ENCODE results near the gene RPP25.
"Not testable (repeated sequence)": the region's sequence is repeated elsewhere in the genome, so short reads cannot be mapped to it uniquely, and the experiment has no call there.

RPP25 gene

GRCh38 chr15:74962219-74962618 lies 5.6 kb upstream of the RPP25 start:
- no peak for DNase-seq

- no peak for DNase-seq
Observed at GRCh38 chr15:74961616-74962015, 5.0 kb upstream of the RPP25 start.

GRCh38 chr15:74960995-74961588 lies 4.5 kb upstream of the RPP25 start:
- DNase-seq: no peak

- DNase-seq: no peak
Observed at GRCh38 chr15:74960286-74960685, 3.7 kb upstream of the RPP25 start.

- no peak for DNase-seq
Observed at GRCh38 chr15:74959586-74959939, 3.0 kb upstream of the RPP25 start.

- DNase-seq: no peak
Observed at GRCh38 chr15:74958908-74959585, 2.5 kb upstream of the RPP25 start.

DNA sequence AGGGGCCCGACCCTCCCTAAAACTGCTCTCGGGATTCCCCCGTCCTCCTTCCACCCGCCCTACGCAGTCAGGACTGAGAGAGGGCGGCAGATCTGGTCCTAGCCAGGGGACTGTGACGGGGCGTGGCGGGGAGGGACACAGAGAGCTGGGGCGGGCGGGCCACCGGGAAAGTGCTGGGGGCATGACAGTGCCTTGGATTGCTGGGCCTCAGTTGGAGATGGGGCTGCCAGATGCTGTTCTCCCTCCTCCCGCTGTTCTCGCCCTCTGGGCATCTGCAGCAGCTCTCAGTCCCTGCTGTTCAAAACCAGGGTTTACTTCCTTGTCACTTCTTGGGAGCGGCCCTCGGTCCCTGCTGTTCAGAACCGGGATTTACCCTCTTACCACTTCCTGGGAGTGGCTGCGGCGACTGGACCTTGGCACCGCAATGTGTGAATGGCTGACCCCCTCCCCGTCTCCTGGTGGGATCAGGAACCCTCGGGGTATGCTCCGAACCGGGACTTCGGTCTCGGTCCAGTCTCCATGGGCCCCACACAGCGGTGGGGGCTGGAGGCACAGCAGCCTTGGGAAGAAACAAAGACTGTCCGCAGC lies 1.8 kb upstream of the RPP25 start:
- no peak for DNase-seq

DNA sequence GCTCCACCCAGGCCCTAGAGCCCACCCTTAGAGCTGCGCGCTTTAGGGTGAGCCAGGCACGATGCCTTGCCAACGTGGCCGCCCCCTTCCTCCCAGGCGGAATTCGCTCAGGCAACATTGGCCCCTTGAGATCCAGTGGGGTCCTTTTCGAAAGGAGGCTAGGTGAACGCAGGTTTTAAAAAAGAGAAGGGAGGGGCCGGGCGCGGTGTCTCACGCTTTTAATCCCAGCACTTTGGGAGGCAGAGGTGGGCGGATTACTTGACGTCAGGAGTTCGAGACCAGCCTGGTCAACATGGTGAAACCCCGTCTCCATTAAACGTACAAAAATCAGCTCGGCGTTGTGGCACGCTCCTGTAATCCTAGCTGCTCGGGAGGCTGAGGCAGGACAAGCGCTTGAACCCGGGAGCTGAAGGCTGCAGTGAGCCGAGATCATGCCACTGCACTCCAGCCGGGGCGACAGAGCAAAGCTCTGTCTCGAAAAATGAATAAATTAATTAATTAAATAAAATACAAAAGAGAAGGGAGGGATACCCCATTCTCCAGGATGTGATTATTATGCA lies 984 bp upstream of the RPP25 start:
- no peak for DNase-seq

DNA sequence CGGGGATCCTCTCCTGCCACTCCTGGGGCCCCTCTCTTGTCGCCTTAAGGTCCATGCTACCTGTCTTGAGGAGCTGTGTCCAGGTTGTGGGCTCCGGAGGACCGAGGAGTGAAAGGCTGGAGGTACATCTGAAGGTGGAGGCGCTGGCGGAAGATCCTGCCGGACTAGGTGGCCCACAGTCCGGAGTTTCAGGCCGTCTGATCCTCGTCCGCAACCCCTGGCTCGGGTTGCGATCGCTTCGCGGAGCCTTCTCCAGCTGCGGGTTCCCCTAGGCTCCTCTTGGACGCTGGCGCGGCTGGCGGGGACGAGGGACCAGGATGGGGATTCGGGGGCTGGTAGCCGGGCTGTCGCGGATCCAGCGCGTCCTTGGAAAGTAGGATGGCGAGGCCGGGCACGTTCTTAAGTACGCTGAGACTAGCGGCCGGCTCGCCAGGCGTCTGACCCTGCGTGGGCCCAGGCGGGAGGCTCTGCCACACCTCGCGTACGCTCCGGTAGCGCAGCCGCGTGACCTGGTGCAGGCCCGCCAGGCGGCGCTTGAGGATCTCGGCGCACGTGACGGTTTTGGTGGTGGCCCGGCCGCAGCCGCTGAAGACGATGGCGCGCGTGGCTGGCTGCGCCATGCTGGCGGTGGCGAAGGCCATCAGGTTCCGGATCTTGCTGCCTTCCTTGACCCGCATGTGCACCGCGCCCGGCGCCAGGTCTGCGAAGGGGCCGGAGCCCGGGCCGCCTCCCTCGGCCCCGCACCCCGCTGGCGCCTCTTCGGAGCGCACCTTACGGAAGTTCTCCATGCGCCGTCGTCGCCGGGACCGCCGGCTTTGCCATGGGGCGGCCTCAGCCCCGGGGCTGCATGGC lies 550 bp downstream of the RPP25 start:
- peak; percentile 66 to 67 for DNase-seq

GRCh38 chr15:74955017-74955416 lies 1.6 kb downstream of the RPP25 start:
- no peak for DNase-seq

DNA sequence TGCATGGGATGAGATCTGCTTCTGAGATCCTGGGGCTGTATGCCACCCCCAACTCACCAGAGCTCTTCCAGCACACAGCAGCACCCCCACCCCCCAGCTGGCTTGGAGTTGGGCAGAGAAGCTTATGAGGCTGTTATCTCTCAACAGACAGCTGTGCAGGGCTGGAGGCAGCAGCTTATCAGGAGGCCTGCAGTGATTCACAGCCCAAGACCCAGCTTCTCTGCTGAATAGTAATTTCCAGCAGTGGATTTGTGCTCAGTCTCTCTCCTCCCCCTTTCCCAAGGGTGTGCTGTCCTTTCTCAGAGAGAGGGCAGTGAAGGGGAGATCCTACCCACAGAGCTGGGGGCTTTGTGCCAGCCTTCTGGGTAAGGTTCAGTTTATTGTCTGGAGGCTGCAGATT lies 2.1 kb downstream of the RPP25 start:
- DNase-seq: no peak

GRCh38 chr15:74951006-74951405 lies 5.6 kb downstream of the RPP25 start:
- DNase-seq: no peak

GRCh38 chr15:74950078-74950908 lies 6.3 kb downstream of the RPP25 start:
- peak; percentile 77 to 85 for DNase-seq

GRCh38 chr15:74937590-74938371 lies 18.8 kb downstream of the RPP25 start, which contains the start of gene COX5A:
COX5A (minus strand) TSS chr15:74938073; CDS start chr15:74938014, 59 bp downstream.
- peak; percentile 93 to 95 for DNase-seq

DNA sequence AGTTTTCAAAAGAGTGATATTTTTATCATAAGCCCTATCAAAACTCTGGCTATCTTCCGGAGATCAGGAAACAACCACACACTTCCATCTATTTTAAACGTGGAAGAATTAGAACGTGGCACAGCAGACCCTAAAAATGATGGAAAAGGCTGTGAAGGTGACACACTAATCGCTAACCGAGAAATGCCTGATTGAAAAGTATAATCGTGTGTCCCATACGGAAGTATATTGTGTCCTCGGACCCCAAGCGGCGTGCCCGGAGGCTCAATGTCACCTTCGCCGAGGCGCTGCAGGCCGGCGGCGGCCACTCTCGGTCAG lies 19.3 kb downstream of the RPP25 start:
- DNase-seq: no peak

DNA sequence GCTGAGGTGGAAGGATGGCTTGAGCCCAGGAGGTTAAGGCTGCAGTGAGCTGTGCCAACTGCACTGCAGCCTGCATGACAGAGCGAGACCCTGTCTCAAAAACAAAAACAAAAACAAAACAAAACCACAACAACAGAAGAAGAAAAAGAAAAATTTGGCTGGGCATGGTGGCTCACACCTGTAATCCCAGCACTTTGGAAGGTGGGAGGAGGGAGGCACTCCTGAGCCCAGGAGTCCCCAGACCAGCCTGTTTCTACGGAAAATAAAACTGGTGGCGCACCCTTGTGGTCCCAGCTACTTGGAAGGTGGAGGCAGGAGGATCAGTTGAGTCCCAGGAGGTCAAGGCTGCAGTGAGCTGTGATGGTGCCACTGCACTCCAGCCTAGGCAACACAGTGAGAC lies 21.4 kb downstream of the RPP25 start:
- not testable (repeated sequence) for DNase-seq

DNA sequence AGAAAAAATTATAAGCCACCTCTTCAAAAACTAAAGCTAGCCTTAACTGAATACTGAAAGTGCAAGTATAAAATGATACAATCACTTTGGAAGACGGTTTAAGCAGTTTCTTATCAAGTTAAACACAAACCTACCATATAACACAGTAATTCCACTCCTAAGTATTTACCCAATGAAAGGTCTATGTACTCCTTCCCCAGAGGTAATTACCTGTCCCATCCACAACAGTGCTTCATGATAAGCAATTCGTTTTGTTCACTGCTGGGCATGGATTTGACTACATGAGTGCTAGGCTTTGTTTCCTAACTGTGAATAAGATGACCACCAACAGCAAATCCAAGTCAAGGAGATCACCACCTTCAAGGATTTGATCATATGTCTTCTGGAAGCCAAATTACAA lies 23.0 kb downstream of the RPP25 start:
- DNase-seq: no peak

DNA sequence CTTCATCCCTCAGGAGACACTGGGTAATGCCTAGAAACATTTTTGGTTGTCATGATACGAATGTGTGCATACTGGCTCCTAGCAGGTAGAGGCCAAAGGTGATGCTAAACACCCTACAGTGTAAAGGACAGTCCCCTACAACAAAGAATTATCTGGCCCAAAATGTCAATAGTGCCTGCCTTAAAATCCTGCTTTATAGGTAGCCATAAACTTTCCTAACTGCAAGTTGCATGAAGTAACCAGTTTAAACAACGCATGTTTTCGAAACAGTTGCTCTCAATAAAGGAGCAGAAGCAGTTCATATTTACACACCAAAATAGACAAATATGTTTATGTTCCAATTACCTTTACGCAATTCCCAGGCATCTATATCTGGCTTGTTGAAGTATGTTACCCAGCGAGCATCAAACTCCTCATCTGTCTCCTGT lies 27.8 kb downstream of the RPP25 start:
- DNase-seq: no peak

- DNase-seq: no peak
Observed at GRCh38 chr15:74924525-74924924, 32.0 kb downstream of the RPP25 start.

DNA sequence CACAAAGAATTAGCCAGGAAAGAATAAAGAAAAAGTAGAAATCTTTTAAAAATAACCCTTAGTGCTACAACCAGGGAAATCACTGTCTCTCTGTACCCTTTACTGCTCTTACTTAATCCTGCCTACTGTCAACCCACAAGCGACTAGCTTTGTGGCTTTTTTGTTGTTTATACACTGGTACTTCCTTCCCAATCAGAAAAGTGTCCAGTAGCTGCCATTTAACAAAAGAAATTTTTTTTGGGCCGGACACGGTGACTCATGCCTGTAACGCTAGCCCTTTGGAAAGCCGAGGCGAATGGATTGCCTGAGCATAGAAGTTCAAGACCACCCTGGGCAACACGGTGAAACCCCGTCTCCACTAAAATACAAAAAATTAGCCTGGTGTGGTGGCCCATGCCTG lies 36.1 kb downstream of the RPP25 start:
- DNase-seq: no peak

DNA sequence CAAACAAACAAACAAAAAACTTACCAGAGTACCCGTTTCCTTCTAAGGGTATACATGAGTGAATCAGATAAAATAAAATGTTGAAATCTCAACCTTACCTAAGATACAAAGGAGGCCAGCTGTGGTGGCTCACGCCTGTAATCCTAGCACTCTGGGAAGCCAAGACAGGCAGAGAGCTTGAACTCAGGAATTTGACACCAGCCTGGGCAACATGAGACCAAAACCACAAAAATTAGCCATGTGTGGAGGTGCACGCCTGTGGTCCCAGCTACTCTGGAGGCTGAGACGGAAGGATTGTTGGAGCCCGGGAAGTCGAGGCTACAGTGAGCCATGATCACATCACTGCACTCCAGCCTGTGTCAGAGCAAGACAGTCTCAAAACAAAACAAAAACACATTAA lies 38.9 kb downstream of the RPP25 start:
- no peak for DNase-seq

DNA sequence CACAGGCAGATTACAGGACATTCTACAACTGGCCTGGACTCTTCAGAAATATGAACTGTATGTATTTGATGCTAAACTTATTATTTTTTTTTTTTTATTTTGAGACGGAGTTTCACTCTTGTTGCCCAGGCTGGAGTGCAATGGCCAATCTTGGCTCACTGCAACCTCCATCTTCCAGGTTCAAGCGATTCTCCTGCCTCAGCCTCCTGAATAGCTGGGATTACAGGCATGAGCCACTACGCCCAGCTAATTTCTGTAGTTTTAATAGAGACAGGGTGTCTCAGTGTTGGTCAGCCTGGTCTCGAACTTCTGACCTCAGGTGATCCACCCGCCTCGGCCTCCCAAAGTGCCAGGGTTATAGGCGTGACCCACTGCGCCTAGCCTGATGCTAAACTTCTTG lies 42.8 kb downstream of the RPP25 start:
- DNase-seq: not testable (repeated sequence)

Data from CD4-positive, alpha-beta T cell treated with Interleukin-1 beta for 1 hour (primary cell).